Ovary (tissue), 9 donors: ENCODE results near the gene BNC2. TPM values are rescaled to one million over a fixed set of nuclear protein-coding genes. Genes with fewer than 3 reads are reported as not detected.

Source experiments
- DNase-seq, 5 donors: peaks; one replicate each; pipeline ENCODE4 v3.0.0-alpha.2; 2019 to 2020
- H3K27ac ChIP-seq, 2 donors: fragments of 200-600 bp; one replicate each; pipeline versions ENCODE4 v1.5.1 to v1.8.0; 2019 to 2022
- H3K27me3 ChIP-seq: fragments of 200-600 bp; one replicate; pipeline ENCODE4 v1.8.0; 2022
- H3K36me3 ChIP-seq: fragments of 200-600 bp; sonication (generic); one replicate; pipeline ENCODE4 v1.5.1; 2019
- H3K4me1 ChIP-seq: one replicate; pipeline ENCODE4 v1.8.1; 2013; ENCODE audit warnings: mild to moderate bottlenecking, moderate library complexity; ENCODE audit not compliant: insufficient read depth
- H3K4me3 ChIP-seq: fragments of 200-600 bp; sonication (generic); one replicate; pipeline ENCODE4 v1.5.1; 2017
- H3K9me3 ChIP-seq, 2 donors: fragments of 200-600 bp in 1 of 2; sonication (generic) in 1 of 2; one replicate each; pipeline versions ENCODE4 v1.5.1 to v1.8.1; 2013 to 2019; ENCODE audit warnings: mild to moderate bottlenecking in 1 of 2, moderate library complexity in 1 of 2
- CTCF ChIP-seq, 3 donors: fragments of 450-650 bp in 2 of 3; fragments of 200-600 bp in 1 of 3; IDR thresholded peaks; one replicate each; pipeline versions ENCODE4 v1.5.1 to v1.8.0; 2016 to 2022; ENCODE audit warnings: antibody characterized with exemption in 3 of 3, mild to moderate bottlenecking in 1 of 3
- EP300 ChIP-seq: sonication (generic); formaldehyde crosslinking; IDR thresholded peaks from one replicate; pipeline ENCODE4 v1.6.1; 2017; ENCODE audit warnings: antibody characterized with exemption
- POLR2A ChIP-seq: fragments of 450-650 bp; IDR thresholded peaks from one replicate; pipeline ENCODE4 v1.6.1; 2017; ENCODE audit warnings: antibody characterized with exemption, mild to moderate bottlenecking, moderate library complexity
- WGBS, 3 donors: extraction: QIAGEN DNeasy Blood & Tissue Kit in 1 of 3; methylation state at CpG; one replicate each; pipeline versions ENCODE4 v1.1.5 to v1.1.7; 2013 to 2017; 5-methylcytosine and 5-hydroxymethylcytosine counted together
- intact Hi-C, 4 donors: fragments of 100-400 bp; cut with DNase I; formaldehyde crosslinking; loops; one replicate each; pipeline versions ENCODE4 v1.11.0 to v1.15.1; 2022 to 2023
- polyA plus RNA-seq, 2 donors: library from polyadenylated mRNA; stranded (reverse); fragments of 200-250 nt in 1 of 2; fragments of 350-450 nt in 1 of 2; fragmentation: Illumina TruSeq in 1 of 2; extraction: RNeasy Lipid Tissue Mini Kit (QIAGEN cat#74804) in 1 of 2; gene quantifications; one replicate each; pipeline ENCODE4 v1.2.3, GENCODE V29; 2013 to 2014
- total RNA-seq, 7 donors: library from RNA; depleted of rRNA in 2 of 7; stranded (reverse); fragments of >200 nt in 2 of 7; fragmentation: NEBNext Ultra II Directional in 3 of 7; extraction: Animal tissue kit (Norgen Biotek cat#: 25700) in 3 of 7; gene quantifications; one replicate each; pipeline versions ENCODE4 v1.1.0 to v1.2.4, GENCODE V29; 2016 to 2023
- donor health status: DM: no; HTN: no; CAD: no; lungs with moderate emphysema.
- donor health status: DM: no; HTN: no; CAD: no.
- donor health status: Bipolar disorder and iron deficiency.
- donor health status: DM: yes; HTN: yes; CAD: no.
- donor health status: DM: no; HTN: no; CAD: no.
- donor health status: DM: yes; HTN: yes; CAD: no.

Gene BNC2
- total and polyA plus RNA-seq, 9 donors, result 17.2 to 232 (median 197) TPM

GRCh38 chr9:16719921-16720320 is 150.5 kb downstream of the BNC2 start:
- H3K4me1 ChIP-seq, result peaks cover 10% of the 10 kb centered on the region
- no peaks in the 10 kb centered on the region for H3K9me3 ChIP-seq
- no peak for TF ChIP-seq CTCF (IDR thresholded peaks at IDR 0.05)
- no peak for TF ChIP-seq POLR2A
- no peak for TF ChIP-seq EP300
- no peak overlapping the region for H3K4me3 ChIP-seq
- H3K36me3 ChIP-seq, result no peaks in the 10 kb centered on the region
- intact Hi-C loops, result loop anchor here in 2 of 4 donors (10.0 kb wide), 4 partner anchors 305 to 525 kb away; no protein-coding TSS in a partner anchor
- DNase-seq, result no peak
- peak overlapping the region in 1 of 2 donors; percentile 94 for H3K27ac ChIP-seq
- H3K27me3 ChIP-seq, result no peaks in the 10 kb centered on the region
- WGBS, 3 donors, result 22 to 28% (median 28%) methylated on average over 4 of the region's 4 CpGs

GRCh38 chr9:16718952-16719351 is 151.5 kb downstream of the BNC2 start:
- no peak for DNase-seq
- Histone ChIP-seq H3K4me3 (no peak overlapping the region), H3K27me3 (no peaks in the 10 kb centered on the region), H3K36me3 (no peaks in the 10 kb centered on the region), H3K27ac (peak overlapping the region; percentile 17 to 94), H3K9me3 (no peaks in the 10 kb centered on the region), H3K4me1 (peaks cover 10% of the 10 kb centered on the region)
- WGBS, 3 donors, result 22 to 31% (median 25%) methylated on average over 3 of the region's 3 CpGs
- TF ChIP-seq POLR2A, result no peak
- intact Hi-C loops, result no loop called here

- no peaks in the 10 kb centered on the region for H3K9me3 ChIP-seq
- intact Hi-C loops, result no loop called here
- no peaks in the 10 kb centered on the region for H3K36me3 ChIP-seq
- no peak for DNase-seq
- H3K4me1 ChIP-seq, result peaks cover 10% of the 10 kb centered on the region
- no peak overlapping the region for H3K4me3 ChIP-seq
- H3K27me3 ChIP-seq, result no peaks in the 10 kb centered on the region
- peak overlapping the region in 1 of 2 donors; percentile 10 for H3K27ac ChIP-seq
- WGBS, 3 donors, result 30 to 79% (median 68%) methylated on average over 1 of the region's 1 CpG
- TF ChIP-seq POLR2A (no peak), CTCF (IDR thresholded peaks at IDR 0.05) (no peak), EP300 (no peak)
Measured at GRCh38 chr9:16718296-16718695, 152.2 kb downstream of the BNC2 start.

- no peaks in the 10 kb centered on the region for H3K27me3 ChIP-seq
- intact Hi-C loops, result no loop called here
- H3K27ac ChIP-seq, result no peak overlapping the region
- no peak for DNase-seq
- no peaks in the 10 kb centered on the region for H3K36me3 ChIP-seq
- WGBS, 3 donors, result 94 to 97% (median 94%) methylated on average over 5 of the region's 5 CpGs
- TF ChIP-seq EP300 (no peak), POLR2A (no peak), CTCF (IDR thresholded peaks at IDR 0.05) (no peak)
- no peak overlapping the region for H3K4me3 ChIP-seq
- H3K9me3 ChIP-seq, result no peaks in the 10 kb centered on the region
- H3K4me1 ChIP-seq, result peaks cover 15% of the 10 kb centered on the region
Measured at GRCh38 chr9:16716601-16717000, 153.9 kb downstream of the BNC2 start.

- no peaks in the 10 kb centered on the region for H3K9me3 ChIP-seq
- no peaks in the 10 kb centered on the region for H3K36me3 ChIP-seq
- no peak for TF ChIP-seq EP300
- no peak for TF ChIP-seq POLR2A
- no peak for TF ChIP-seq CTCF (IDR thresholded peaks at IDR 0.05)
- H3K27me3 ChIP-seq, result no peaks in the 10 kb centered on the region
- H3K4me1 ChIP-seq, result peaks cover 17% of the 10 kb centered on the region
- 12 to 17% (median 13%) methylated on average over 2 of the region's 2 CpGs for WGBS, 3 donors
- H3K27ac ChIP-seq, result no peak overlapping the region
- H3K4me3 ChIP-seq, result no peak overlapping the region
- intact Hi-C loops, result no loop called here
- DNase-seq, result no peak
Measured at GRCh38 chr9:16715404-16715803, 155.1 kb downstream of the BNC2 start.
